NB4 (cell line): ENCODE data around the gene TRERF1.

Experiments used
- DNase-seq: peaks from one replicate; pipeline ENCODE4 v3.0.0; 2010; ENCODE audit warnings: low read depth
- H3K4me3 ChIP-seq: one replicate; pipeline ENCODE4 v1.5.1; 2011; ENCODE audit warnings: mild to moderate bottlenecking, low read depth, low read length, moderate library complexity
- MYC ChIP-seq: IDR thresholded peaks from 2 replicates; pipeline ENCODE4 v1.6.1; 2011; ENCODE audit warnings: low read depth, low read length
- POLR2A ChIP-seq: IDR thresholded peaks from 2 replicates; pipeline ENCODE4 v1.6.1; 2011; ENCODE audit warnings: mild to moderate bottlenecking; ENCODE audit not compliant: insufficient read length; ENCODE audit errors: extremely low read depth
- TF ChIP-seq, protein P1 (sequence below): IDR thresholded peaks from 2 replicates; pipeline ENCODE4 v1.6.1; 2011; ENCODE audit warnings: low read depth, low read length
- TF ChIP-seq, protein P2 (sequence below): IDR thresholded peaks from one replicate; pipeline ENCODE4 v1.5.1; 2012; ENCODE audit warnings: low read depth, low read length

TRERF1 gene

GRCh38 chr6:42429836-42430235 lies 21.9 kb downstream of the TRERF1 start:
- H3K4me3 ChIP-seq = no peak overlapping the region
- TF ChIP-seq, protein P1, sequence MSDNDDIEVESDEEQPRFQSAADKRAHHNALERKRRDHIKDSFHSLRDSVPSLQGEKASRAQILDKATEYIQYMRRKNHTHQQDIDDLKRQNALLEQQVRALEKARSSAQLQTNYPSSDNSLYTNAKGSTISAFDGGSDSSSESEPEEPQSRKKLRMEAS = no peak
- TF ChIP-seq POLR2A (no peak), MYC (no peak)
- TF ChIP-seq, protein P2, sequence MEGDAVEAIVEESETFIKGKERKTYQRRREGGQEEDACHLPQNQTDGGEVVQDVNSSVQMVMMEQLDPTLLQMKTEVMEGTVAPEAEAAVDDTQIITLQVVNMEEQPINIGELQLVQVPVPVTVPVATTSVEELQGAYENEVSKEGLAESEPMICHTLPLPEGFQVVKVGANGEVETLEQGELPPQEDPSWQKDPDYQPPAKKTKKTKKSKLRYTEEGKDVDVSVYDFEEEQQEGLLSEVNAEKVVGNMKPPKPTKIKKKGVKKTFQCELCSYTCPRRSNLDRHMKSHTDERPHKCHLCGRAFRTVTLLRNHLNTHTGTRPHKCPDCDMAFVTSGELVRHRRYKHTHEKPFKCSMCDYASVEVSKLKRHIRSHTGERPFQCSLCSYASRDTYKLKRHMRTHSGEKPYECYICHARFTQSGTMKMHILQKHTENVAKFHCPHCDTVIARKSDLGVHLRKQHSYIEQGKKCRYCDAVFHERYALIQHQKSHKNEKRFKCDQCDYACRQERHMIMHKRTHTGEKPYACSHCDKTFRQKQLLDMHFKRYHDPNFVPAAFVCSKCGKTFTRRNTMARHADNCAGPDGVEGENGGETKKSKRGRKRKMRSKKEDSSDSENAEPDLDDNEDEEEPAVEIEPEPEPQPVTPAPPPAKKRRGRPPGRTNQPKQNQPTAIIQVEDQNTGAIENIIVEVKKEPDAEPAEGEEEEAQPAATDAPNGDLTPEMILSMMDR = no peak
- DNase-seq = no peak

GRCh38 chr6:42429042-42429585 lies 22.6 kb downstream of the TRERF1 start:
- DNase-seq = peak; percentile 44
- TF ChIP-seq, protein P2 = no peak
- TF ChIP-seq, protein P1 = no peak
- TF ChIP-seq POLR2A (no peak), MYC (no peak)
- H3K4me3 ChIP-seq = no peak overlapping the region

- TF ChIP-seq MYC (no peak), POLR2A (no peak)
- TF ChIP-seq, protein P2 = no peak
- TF ChIP-seq, protein P1 = no peak
- DNase-seq = no peak
- H3K4me3 ChIP-seq = no peak overlapping the region
Measured at GRCh38 chr6:42428326-42429041, 23.2 kb downstream of the TRERF1 start.

- H3K4me3 ChIP-seq = no peak overlapping the region
- TF ChIP-seq POLR2A (no peak), MYC (no peak)
- TF ChIP-seq, protein P1 = no peak
- TF ChIP-seq, protein P2 = no peak
- DNase-seq = no peak
Measured at GRCh38 chr6:42427871-42428270, 23.9 kb downstream of the TRERF1 start.

DNA sequence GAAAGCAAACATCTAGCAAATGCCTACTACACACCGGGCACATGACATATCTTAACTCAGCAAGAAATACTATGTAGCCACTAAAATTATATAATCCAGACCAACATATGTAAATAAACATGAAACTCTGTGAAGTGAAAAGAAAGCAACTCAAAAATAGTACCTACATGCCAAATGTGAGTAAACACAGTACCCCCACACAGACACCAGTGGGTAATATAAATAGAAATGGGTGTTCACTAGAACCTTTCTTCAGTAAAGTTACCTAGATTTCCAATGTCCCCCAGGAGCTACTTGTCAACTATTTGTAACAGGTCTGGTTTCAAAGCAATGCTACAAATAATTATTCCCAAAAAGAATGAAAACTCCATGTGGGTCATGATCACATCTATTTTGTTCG lies 25.5 kb downstream of the TRERF1 start:
- TF ChIP-seq, protein P1 = no peak
- TF ChIP-seq POLR2A (no peak), MYC (no peak)
- TF ChIP-seq, protein P2 = no peak
- no peak overlapping the region for H3K4me3 ChIP-seq
- DNase-seq = no peak
